NCI-H2227 (cell line): Measurements from ENCODE around the gene IQCK.

Source experiments
- DNase-seq: peaks from one replicate; lab custom pipeline; 2025; ENCODE audit not compliant: unreplicated experiment; lab: John Stamatoyannopoulos, UW

IQCK gene

GRCh38 chr16:19879241-19879792 lies 161.2 kb downstream of the IQCK start:
- DNase-seq, result peak; percentile 88

- DNase-seq, result no peak
Observed at GRCh38 chr16:19881028-19881427, 163.0 kb downstream of the IQCK start.

GRCh38 chr16:19881783-19882182 lies 163.7 kb downstream of the IQCK start:
- no peak for DNase-seq

GRCh38 chr16:19882186-19882585 lies 164.1 kb downstream of the IQCK start:
- no peak for DNase-seq

- DNase-seq, result no peak
Observed at GRCh38 chr16:19882646-19883045, 164.6 kb downstream of the IQCK start.

GRCh38 chr16:19883296-19883965 lies 165.4 kb downstream of the IQCK start:
- DNase-seq, result peak; percentile 47

GRCh38 chr16:19883966-19884485 lies 166.0 kb downstream of the IQCK start:
- DNase-seq, result peak; percentile 47

GRCh38 chr16:19884611-19885450 lies 166.8 kb downstream of the IQCK start, which contains the start of gene GPRC5B:
GPRC5B (minus strand) TSS chr16:19884848; CDS start chr16:19872845, 12,003 bp downstream.
- peak; percentile 76 for DNase-seq

- no peak for DNase-seq
Observed at GRCh38 chr16:19885451-19886072, 167.5 kb downstream of the IQCK start.

GRCh38 chr16:19886073-19886941 lies 168.2 kb downstream of the IQCK start:
- DNase-seq, result peak; percentile 88

- DNase-seq, result no peak
Observed at GRCh38 chr16:19888834-19889233, 170.8 kb downstream of the IQCK start.

GRCh38 chr16:19890901-19891300 lies 172.8 kb downstream of the IQCK start:
- no peak for DNase-seq

GRCh38 chr16:19892902-19893301 lies 174.8 kb downstream of the IQCK start:
- no peak for DNase-seq

GRCh38 chr16:19894586-19894985 lies 176.5 kb downstream of the IQCK start:
- no peak for DNase-seq

- no peak for DNase-seq
Observed at GRCh38 chr16:19896951-19897350, 178.9 kb downstream of the IQCK start.

- no peak for DNase-seq
Observed at GRCh38 chr16:19898166-19898565, 180.1 kb downstream of the IQCK start.

GRCh38 chr16:19898924-19899604 lies 181.0 kb downstream of the IQCK start:
- peak; percentile 73 for DNase-seq

GRCh38 chr16:19899605-19899955 lies 181.5 kb downstream of the IQCK start:
- DNase-seq, result no peak

GRCh38 chr16:19901164-19901563 lies 183.1 kb downstream of the IQCK start:
- DNase-seq, result no peak
